Measurements from ENCODE around the gene FBLN1. TPM values are rescaled to one million over a fixed set of nuclear protein-coding genes. Genes with fewer than 3 reads are reported as not detected.

The FBLN1 gene
- total RNA-seq, 8 experiments from 2014 or later: 1.2 to 67.4 (median 4.5) TPM

GRCh38 chr22:45497351-45498145 lies 5.1 kb upstream of the FBLN1 start:
- Histone ChIP-seq H3K27ac (no peak overlapping the region), H3K4me3 (no peak overlapping the region), H3K4me1 (replicated peaks in 1 of 2) (peaks cover 10% of the 10 kb centered on the region in 2 donors)
- WGBS, 10 experiments: 42 to 96% (median 67%) methylated on average over 2 to 10 of the region's 10 CpGs
- no peak for ATAC-seq (replicated peaks in 6 of 8)
- in situ Hi-C loops (cut with MboI; ENCODE audit: low pct_unique_long_range_greater_than_20kb in 2 of 9, low sequenced_read_pairs in 9 of 9, unreplicated experiment in 9 of 9): no loop called here

GRCh38 chr22:45499746-45500145 lies 2.9 kb upstream of the FBLN1 start:
- peak in 5 of 8 experiments; percentile 33 to 64 (median 46) for ATAC-seq (replicated peaks in 6 of 8)
- peaks cover 10 to 20% of the 10 kb centered on the region in 2 donors for H3K4me1 ChIP-seq (replicated peaks in 1 of 2)
- no peak overlapping the region for H3K27ac ChIP-seq
- in situ Hi-C loops (cut with MboI; ENCODE audit: low pct_unique_long_range_greater_than_20kb in 2 of 9, low sequenced_read_pairs in 9 of 9, unreplicated experiment in 9 of 9): no loop called here
- H3K4me3 ChIP-seq: no peak overlapping the region
- 60% methylated on average over 1 of the region's 3 CpGs; no CpG with 5 or more reads in 9 of the 10 experiments for WGBS, 10 experiments

GRCh38 chr22:45503050-45503815 lies 550 bp downstream of the FBLN1 start:
- Histone ChIP-seq H3K4me3 (peak overlapping the region; percentile 28 to 41 (median 36)), H3K4me1 (replicated peaks in 1 of 2) (peaks cover 20 to 32% of the 10 kb centered on the region in 2 donors), H3K27ac (no peak overlapping the region)
- 7 to 80% (median 35%) methylated on average over 1 to 4 of the region's 53 CpGs; no CpG with 5 or more reads in 6 of the 10 experiments for WGBS, 10 experiments
- in situ Hi-C loops (cut with MboI; ENCODE audit: low pct_unique_long_range_greater_than_20kb in 2 of 9, low sequenced_read_pairs in 9 of 9, unreplicated experiment in 9 of 9): no loop called here
- peak in 3 of 8 experiments; percentile 9 to 21 (median 14) for ATAC-seq (replicated peaks in 6 of 8)

DNA sequence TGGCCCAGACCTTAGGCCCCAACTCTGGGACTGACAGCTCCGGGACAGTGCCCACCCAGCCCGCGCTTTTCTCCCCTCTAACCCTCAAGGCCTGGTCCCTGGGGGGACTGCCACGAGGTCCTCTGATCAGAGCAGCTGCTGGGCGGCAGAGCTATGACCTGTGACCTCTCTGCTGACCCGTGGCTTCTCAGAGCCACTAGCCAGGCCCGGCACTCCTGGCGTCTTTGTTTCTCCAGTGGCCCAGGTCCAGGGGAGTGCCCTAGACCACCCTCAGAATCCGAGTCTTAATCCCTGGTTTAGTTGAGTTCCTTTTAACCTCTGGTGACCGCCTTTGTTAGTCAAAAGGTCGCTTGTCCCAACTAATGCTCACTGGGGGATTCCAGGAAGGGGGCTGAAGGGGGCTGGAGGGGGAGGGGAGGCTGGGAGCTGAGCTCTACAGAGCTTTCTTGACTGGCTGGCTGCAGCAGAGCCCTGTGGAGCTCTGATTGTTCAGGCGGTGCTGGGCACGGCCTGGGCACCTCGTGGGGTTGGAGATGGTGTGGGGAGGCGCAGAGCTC lies 1.2 kb downstream of the FBLN1 start:
- in situ Hi-C loops (cut with MboI; ENCODE audit: low pct_unique_long_range_greater_than_20kb in 2 of 9, low sequenced_read_pairs in 9 of 9, unreplicated experiment in 9 of 9): no loop called here
- peaks cover 20 to 32% of the 10 kb centered on the region in 2 donors for H3K4me1 ChIP-seq (replicated peaks in 1 of 2)
- no peak overlapping the region for H3K27ac ChIP-seq
- peak overlapping the region in 1 of 5 donors; percentile 36 for H3K4me3 ChIP-seq
- 8 to 19% methylated on average over 5 to 9 of the region's 15 CpGs; no CpG with 5 or more reads in 8 of the 10 experiments for WGBS, 10 experiments
- no peak for ATAC-seq (replicated peaks in 6 of 8)

- peaks cover 20 to 32% of the 10 kb centered on the region in 2 donors for H3K4me1 ChIP-seq (replicated peaks in 1 of 2)
- in situ Hi-C loops (cut with MboI; ENCODE audit: low pct_unique_long_range_greater_than_20kb in 2 of 9, low sequenced_read_pairs in 9 of 9, unreplicated experiment in 9 of 9): no loop called here
- WGBS, 10 experiments: 3 to 50% (median 8%) methylated on average over 2 to 10 of the region's 31 CpGs; no CpG with 5 or more reads in 4 of the 10 experiments
- no peak overlapping the region for H3K27ac ChIP-seq
- H3K4me3 ChIP-seq: peak overlapping the region in 2 of 5 donors; percentile 8 to 36
- ATAC-seq (replicated peaks in 6 of 8): peak in 7 of 8 experiments; percentile 20 to 43 (median 35)
These were observed 2.0 kb downstream of the FBLN1 start for GRCh38 chr22:45504373-45505341.

GRCh38 chr22:45505991-45506747 lies 3.5 kb downstream of the FBLN1 start:
- Histone ChIP-seq H3K27ac (no peak overlapping the region), H3K4me3 (no peak overlapping the region), H3K4me1 (replicated peaks in 1 of 2) (peaks cover 25 to 42% of the 10 kb centered on the region in 2 donors)
- ATAC-seq (replicated peaks in 6 of 8): no peak
- WGBS, 10 experiments: 39 to 100% (median 80%) methylated on average over 1 to 6 of the region's 14 CpGs; no CpG with 5 or more reads in 3 of the 10 experiments
- in situ Hi-C loops (cut with MboI; ENCODE audit: low pct_unique_long_range_greater_than_20kb in 2 of 9, low sequenced_read_pairs in 9 of 9, unreplicated experiment in 9 of 9): no loop called here

DNA sequence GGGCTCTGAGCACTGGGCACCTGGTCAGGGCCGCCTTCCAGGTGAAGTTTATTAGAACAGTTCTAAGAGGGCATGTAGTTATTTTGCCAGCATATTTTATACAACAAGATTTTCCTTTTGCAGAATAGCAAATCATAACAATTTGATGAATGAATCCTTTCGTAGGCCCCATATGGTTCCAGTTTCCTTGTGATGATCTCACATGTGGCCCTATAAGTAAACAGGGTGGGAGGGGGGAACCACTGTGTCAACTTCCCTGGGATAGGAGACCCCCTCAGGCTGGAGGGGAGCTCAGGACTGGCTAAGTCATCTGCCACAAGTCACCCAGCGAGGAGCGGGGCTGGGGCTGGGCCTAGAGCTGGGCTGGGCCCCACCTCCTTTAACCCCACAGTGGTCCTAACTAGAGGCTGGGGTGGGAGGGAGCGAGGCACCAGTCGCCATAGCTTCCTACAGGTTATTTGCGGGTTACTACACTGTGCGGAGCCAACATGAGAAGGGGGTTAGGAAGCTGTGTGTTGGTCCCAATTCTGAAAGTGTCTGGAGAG lies 4.2 kb downstream of the FBLN1 start:
- ATAC-seq (replicated peaks in 6 of 8): no peak
- no peak overlapping the region for H3K4me3 ChIP-seq
- H3K27ac ChIP-seq: no peak overlapping the region
- 38 to 100% (median 90%) methylated on average over 1 to 7 of the region's 8 CpGs; no CpG with 5 or more reads in 1 of the 10 experiments for WGBS, 10 experiments
- in situ Hi-C loops (cut with MboI; ENCODE audit: low pct_unique_long_range_greater_than_20kb in 2 of 9, low sequenced_read_pairs in 9 of 9, unreplicated experiment in 9 of 9): no loop called here
- H3K4me1 ChIP-seq (replicated peaks in 1 of 2): peaks cover 25 to 45% of the 10 kb centered on the region in 2 donors

DNA sequence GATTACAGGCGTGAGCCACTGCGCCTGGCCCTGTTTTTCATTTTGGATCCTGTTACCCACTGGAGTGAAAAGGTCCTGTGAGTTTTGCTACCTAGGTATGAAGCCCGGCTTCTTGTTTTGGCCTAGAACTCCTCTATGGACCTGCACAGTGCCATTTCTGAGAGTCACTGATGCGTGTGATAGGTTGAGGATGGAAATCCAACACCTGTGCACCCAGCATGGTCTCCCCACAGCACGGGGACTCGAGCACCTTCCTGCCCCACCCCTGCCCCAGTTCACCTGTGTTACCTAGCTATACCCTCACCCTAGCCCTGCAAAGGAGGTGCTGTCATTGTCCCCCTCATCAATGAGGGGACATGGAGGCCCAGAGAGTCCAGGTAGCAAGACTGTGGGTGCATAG lies 5.1 kb downstream of the FBLN1 start:
- Histone ChIP-seq H3K4me3 (no peak overlapping the region), H3K27ac (no peak overlapping the region), H3K4me1 (replicated peaks in 1 of 2) (peaks cover 23 to 42% of the 10 kb centered on the region in 2 donors)
- no peak for ATAC-seq (replicated peaks in 6 of 8)
- in situ Hi-C loops (cut with MboI; ENCODE audit: low pct_unique_long_range_greater_than_20kb in 2 of 9, low sequenced_read_pairs in 9 of 9, unreplicated experiment in 9 of 9): no loop called here
- WGBS, 10 experiments: 90 to 100% (median 98%) methylated on average over 2 to 5 of the region's 6 CpGs; no CpG with 5 or more reads in 4 of the 10 experiments

- ATAC-seq (replicated peaks in 6 of 8): peak in 1 of 8 experiments; percentile 64
- in situ Hi-C loops (cut with MboI; ENCODE audit: low pct_unique_long_range_greater_than_20kb in 2 of 9, low sequenced_read_pairs in 9 of 9, unreplicated experiment in 9 of 9): no loop called here
- Histone ChIP-seq H3K4me3 (no peak overlapping the region), H3K27ac (no peak overlapping the region), H3K4me1 (replicated peaks in 1 of 2) (peaks cover 23 to 34% of the 10 kb centered on the region in 2 donors)
- 27 to 100% (median 97%) methylated on average over 1 to 4 of the region's 4 CpGs; no CpG with 5 or more reads in 4 of the 10 experiments for WGBS, 10 experiments
These were observed 6.1 kb downstream of the FBLN1 start for GRCh38 chr22:45508814-45509213.

- Histone ChIP-seq H3K4me3 (no peak overlapping the region), H3K4me1 (replicated peaks in 1 of 2) (peaks cover 7 to 17% of the 10 kb centered on the region in 2 donors), H3K27ac (no peak overlapping the region)
- peak in 2 of 8 experiments; percentile 36 to 39 for ATAC-seq (replicated peaks in 6 of 8)
- WGBS, 10 experiments: 55 to 100% (median 73%) methylated on average over 3 to 10 of the region's 14 CpGs; no CpG with 5 or more reads in 2 of the 10 experiments
- in situ Hi-C loops (cut with MboI; ENCODE audit: low pct_unique_long_range_greater_than_20kb in 2 of 9, low sequenced_read_pairs in 9 of 9, unreplicated experiment in 9 of 9): no loop called here
These were observed 7.9 kb downstream of the FBLN1 start for GRCh38 chr22:45510376-45511232.

Data from motor neuron (in vitro differentiated cells).